GM12872 (cell line): ENCODE results near the gene GTF2H4.

Source experiments
- CTCF ChIP-seq: IDR thresholded peaks from 3 replicates; pipeline ENCODE4 v1.5.1; 2011; ENCODE audit warnings: low read depth, mild to moderate bottlenecking, low read length, moderate library complexity; ENCODE audit not compliant: insufficient read depth

The GTF2H4 gene

GRCh38 chr6:30881392-30882203 is 26.4 kb upstream of the GTF2H4 start:
- no peak for TF ChIP-seq CTCF

- no peak for TF ChIP-seq CTCF
Observed at GRCh38 chr6:30882204-30882758, 25.7 kb upstream of the GTF2H4 start.

- no peak for TF ChIP-seq CTCF
Observed at GRCh38 chr6:30882759-30883684, 25.0 kb upstream of the GTF2H4 start.

GRCh38 chr6:30883685-30884520 is 24.1 kb upstream of the GTF2H4 start, which contains the start of gene DDR1:
TSS of gene DDR1 (plus strand) at chr6:30884519. CDS start at chr6:30888730, 4,211 bp downstream.
- no peak for TF ChIP-seq CTCF

GRCh38 chr6:30884521-30885480 is 23.2 kb upstream of the GTF2H4 start:
- TF ChIP-seq CTCF, result no peak

GRCh38 chr6:30885481-30885998 is 22.5 kb upstream of the GTF2H4 start:
- no peak for TF ChIP-seq CTCF
